Activated naive CD8-positive, alpha-beta T cell (primary cell): Measurements from ENCODE around the gene DGLUCY.
"Not testable (repeated sequence)": the region's sequence is repeated elsewhere in the genome, so short reads cannot be mapped to it uniquely, and the experiment has no call there.

Experiments
- H3K27ac Mint-ChIP-seq: one replicate; pipeline ENCODE4 v1.8.0; 2021; ENCODE audit warnings: mixed read lengths
- H3K27me3 Mint-ChIP-seq: one replicate; pipeline ENCODE4 v1.8.0; 2021; ENCODE audit warnings: mixed read lengths
- H3K36me3 Mint-ChIP-seq: one replicate; pipeline ENCODE4 v1.8.0; 2021; ENCODE audit warnings: mixed read lengths
- H3K4me1 Mint-ChIP-seq: one replicate; pipeline ENCODE4 v1.8.0; 2021; ENCODE audit warnings: low read depth, mixed read lengths
- H3K4me3 Mint-ChIP-seq: one replicate; pipeline ENCODE4 v1.8.0; 2021; ENCODE audit warnings: mild to moderate bottlenecking, mixed read lengths
- H3K9me3 Mint-ChIP-seq: one replicate; pipeline ENCODE4 v1.8.0; 2021; ENCODE audit warnings: low read depth, mixed read lengths

DGLUCY gene

DNA sequence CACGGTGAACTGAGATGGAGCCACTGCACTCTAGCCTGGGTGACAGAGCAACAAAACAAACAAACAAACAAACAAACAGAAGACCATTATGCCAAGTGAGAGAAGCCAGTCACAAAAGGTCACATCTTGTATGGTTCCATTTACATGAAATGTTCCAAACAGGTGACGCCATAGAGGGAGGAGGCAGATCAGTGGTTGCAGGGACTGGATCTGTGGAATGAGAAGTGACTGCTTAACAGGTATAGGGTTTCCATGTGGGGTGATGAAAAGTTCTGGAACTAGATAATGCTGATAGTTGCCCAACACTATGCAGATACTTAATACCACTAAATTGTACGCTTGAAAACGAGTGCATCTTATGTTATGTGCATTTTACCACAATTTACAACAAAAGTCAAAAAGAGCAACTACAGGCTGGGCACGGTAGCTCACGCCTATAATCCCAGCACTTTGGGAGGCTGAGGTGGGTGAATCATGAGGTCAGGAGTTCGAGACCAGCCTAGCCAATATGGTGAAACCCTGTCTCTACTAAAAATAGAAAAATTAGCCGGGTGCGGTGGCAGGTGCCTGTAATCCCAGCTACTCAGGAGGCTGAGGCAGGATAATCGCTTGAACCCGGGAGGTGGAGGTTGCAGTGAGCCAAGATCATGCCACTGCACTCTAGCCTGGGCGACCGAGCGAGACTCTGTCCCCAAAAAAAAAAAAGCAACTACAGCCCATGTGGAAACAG lies 20.0 kb upstream of the DGLUCY start:
- not testable (repeated sequence) for H3K4me3 Mint-ChIP-seq, H3K9me3 Mint-ChIP-seq, H3K27me3 Mint-ChIP-seq, H3K36me3 Mint-ChIP-seq, H3K4me1 Mint-ChIP-seq, H3K27ac Mint-ChIP-seq

DNA sequence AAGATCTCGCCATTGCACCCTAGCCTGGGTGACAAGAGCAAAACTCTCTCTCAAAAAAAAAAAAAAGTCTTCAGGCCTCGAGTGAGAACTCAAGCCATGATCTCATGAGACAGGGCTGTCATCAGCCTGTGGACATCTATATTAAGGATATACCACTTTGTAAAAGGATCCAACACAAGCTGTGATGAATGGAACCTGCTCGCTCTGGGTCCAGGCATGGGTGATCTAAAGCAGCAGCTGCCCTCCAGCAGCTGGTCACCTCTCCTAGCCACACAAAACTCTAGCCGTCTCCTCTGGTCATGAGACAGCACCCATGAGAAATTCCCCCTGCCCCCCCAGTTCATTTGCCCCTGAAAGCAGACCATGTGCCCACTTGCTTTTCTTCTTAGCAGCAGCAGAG lies 19.1 kb upstream of the DGLUCY start:
- no peaks in the 10 kb centered on the region for H3K9me3 Mint-ChIP-seq
- H3K36me3 Mint-ChIP-seq, result no peaks in the 10 kb centered on the region
- H3K27me3 Mint-ChIP-seq, result no peaks in the 10 kb centered on the region
- H3K4me1 Mint-ChIP-seq, result peaks cover 4% of the 10 kb centered on the region
- no peak overlapping the region for H3K4me3 Mint-ChIP-seq
- H3K27ac Mint-ChIP-seq, result no peak overlapping the region

GRCh38 chr14:91095178-91095577 lies 18.7 kb upstream of the DGLUCY start:
- Mint-ChIP-seq H3K27me3 (no peaks in the 10 kb centered on the region), H3K9me3 (no peaks in the 10 kb centered on the region), H3K4me1 (peaks cover 5% of the 10 kb centered on the region), H3K27ac (no peak overlapping the region), H3K36me3 (no peaks in the 10 kb centered on the region), H3K4me3 (no peak overlapping the region)

- not testable (repeated sequence) for H3K4me1 Mint-ChIP-seq, H3K27me3 Mint-ChIP-seq, H3K4me3 Mint-ChIP-seq
Observed at GRCh38 chr14:91097657-91098056, 16.2 kb upstream of the DGLUCY start.

GRCh38 chr14:91098591-91098990 lies 15.3 kb upstream of the DGLUCY start:
- Mint-ChIP-seq H3K9me3 (no peaks in the 10 kb centered on the region), H3K27me3 (no peaks in the 10 kb centered on the region), H3K4me1 (peaks cover 4% of the 10 kb centered on the region), H3K36me3 (no peaks in the 10 kb centered on the region), H3K4me3 (no peak overlapping the region), H3K27ac (no peak overlapping the region)

More at GRCh38 chr14:91097657-91098056, 16.2 kb upstream of the DGLUCY start:
- not testable (repeated sequence) for H3K9me3 Mint-ChIP-seq, H3K36me3 Mint-ChIP-seq, H3K27ac Mint-ChIP-seq

- Mint-ChIP-seq H3K27me3 (no peaks in the 10 kb centered on the region), H3K9me3 (no peaks in the 10 kb centered on the region)
Observed at GRCh38 chr14:91100102-91100501, 13.8 kb upstream of the DGLUCY start.

DNA sequence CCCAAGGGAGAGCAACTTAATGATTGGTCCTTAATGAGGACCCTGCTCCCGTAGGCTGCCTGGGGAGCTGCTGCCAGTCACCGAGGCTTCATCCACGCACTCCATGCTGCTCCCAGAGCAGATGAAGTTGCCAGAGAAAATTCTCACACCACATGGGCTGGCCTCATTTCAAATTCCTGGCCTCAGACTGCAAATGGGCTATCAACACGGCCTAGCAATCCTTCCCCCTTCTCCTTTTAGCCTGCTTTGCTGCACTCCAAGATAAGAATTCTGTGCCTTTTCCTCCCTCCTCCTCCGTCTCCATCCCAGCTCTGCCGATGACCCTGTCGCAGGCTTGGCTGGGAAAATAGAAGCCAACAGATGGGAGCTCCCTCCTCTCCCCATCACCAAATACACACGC lies 10.8 kb upstream of the DGLUCY start:
- H3K27me3 Mint-ChIP-seq, result no peaks in the 10 kb centered on the region
- H3K4me3 Mint-ChIP-seq, result no peak overlapping the region
- no peaks in the 10 kb centered on the region for H3K9me3 Mint-ChIP-seq
- H3K36me3 Mint-ChIP-seq, result no peaks in the 10 kb centered on the region
- no peak overlapping the region for H3K27ac Mint-ChIP-seq
- peaks cover 12% of the 10 kb centered on the region for H3K4me1 Mint-ChIP-seq

More at GRCh38 chr14:91100102-91100501, 13.8 kb upstream of the DGLUCY start:
- H3K36me3 Mint-ChIP-seq, result no peaks in the 10 kb centered on the region
- peaks cover 4% of the 10 kb centered on the region for H3K4me1 Mint-ChIP-seq
- peak overlapping the region; percentile 54 for H3K27ac Mint-ChIP-seq
- H3K4me3 Mint-ChIP-seq, result no peak overlapping the region

GRCh38 chr14:91108941-91109611 lies 4.8 kb upstream of the DGLUCY start:
- Mint-ChIP-seq H3K4me3 (peak overlapping the region; percentile 56), H3K9me3 (no peaks in the 10 kb centered on the region), H3K27me3 (no peaks in the 10 kb centered on the region), H3K36me3 (no peaks in the 10 kb centered on the region), H3K27ac (peak overlapping the region; percentile 87), H3K4me1 (peaks cover 48% of the 10 kb centered on the region)

GRCh38 chr14:91111443-91111842 lies 2.4 kb upstream of the DGLUCY start:
- Mint-ChIP-seq H3K4me3 (no peak overlapping the region), H3K9me3 (no peaks in the 10 kb centered on the region), H3K27me3 (no peaks in the 10 kb centered on the region), H3K27ac (no peak overlapping the region), H3K36me3 (peaks cover 3% of the 10 kb centered on the region), H3K4me1 (peaks cover 69% of the 10 kb centered on the region)

DNA sequence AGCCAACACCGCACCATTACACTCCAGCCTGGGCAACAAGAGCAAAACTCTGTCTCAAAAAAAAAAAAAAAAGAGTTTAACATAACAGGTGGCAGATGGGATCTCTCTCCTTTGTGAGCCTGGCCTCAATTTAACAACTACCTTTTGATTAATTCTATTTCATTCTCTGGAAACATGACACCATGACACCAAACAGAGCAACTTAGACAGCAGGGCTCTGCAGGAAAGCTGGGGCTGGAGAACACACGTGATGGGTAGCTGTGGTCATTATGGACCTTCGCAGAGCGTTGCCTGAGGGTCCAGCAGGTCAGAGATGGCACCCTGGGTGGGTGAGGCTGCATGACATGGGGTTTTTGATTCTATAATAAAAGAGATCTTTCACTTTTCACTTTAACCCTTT lies 1.7 kb upstream of the DGLUCY start:
- no peaks in the 10 kb centered on the region for H3K9me3 Mint-ChIP-seq
- H3K4me3 Mint-ChIP-seq, result peak overlapping the region; percentile 69
- H3K27me3 Mint-ChIP-seq, result no peaks in the 10 kb centered on the region
- H3K36me3 Mint-ChIP-seq, result peaks cover 4% of the 10 kb centered on the region
- peak overlapping the region; percentile 79 for H3K27ac Mint-ChIP-seq
- H3K4me1 Mint-ChIP-seq, result peaks cover 77% of the 10 kb centered on the region

- H3K27ac Mint-ChIP-seq, result peak overlapping the region; percentile 99
- H3K36me3 Mint-ChIP-seq, result peaks cover 15% of the 10 kb centered on the region
Observed at GRCh38 chr14:91114079-91115065, 499 bp downstream of the DGLUCY start.

GRCh38 chr14:91115986-91116770 lies 2.3 kb downstream of the DGLUCY start:
- peaks cover 78% of the 10 kb centered on the region for H3K4me1 Mint-ChIP-seq
- H3K9me3 Mint-ChIP-seq, result no peaks in the 10 kb centered on the region
- no peaks in the 10 kb centered on the region for H3K27me3 Mint-ChIP-seq
- peak overlapping the region; percentile 99 for H3K27ac Mint-ChIP-seq
- H3K4me3 Mint-ChIP-seq, result peak overlapping the region; percentile 98
- peaks cover 27% of the 10 kb centered on the region for H3K36me3 Mint-ChIP-seq

More at GRCh38 chr14:91114079-91115065, 499 bp downstream of the DGLUCY start:
- H3K4me3 Mint-ChIP-seq, result peak overlapping the region; percentile 98
- peaks cover 76% of the 10 kb centered on the region for H3K4me1 Mint-ChIP-seq
- H3K9me3 Mint-ChIP-seq, result no peaks in the 10 kb centered on the region
- no peaks in the 10 kb centered on the region for H3K27me3 Mint-ChIP-seq

- peaks cover 83% of the 10 kb centered on the region for H3K4me1 Mint-ChIP-seq
- peak overlapping the region; percentile 98 for H3K4me3 Mint-ChIP-seq
- H3K9me3 Mint-ChIP-seq, result no peaks in the 10 kb centered on the region
- peak overlapping the region; percentile 99 for H3K27ac Mint-ChIP-seq
- peaks cover 30% of the 10 kb centered on the region for H3K36me3 Mint-ChIP-seq
- H3K27me3 Mint-ChIP-seq, result no peaks in the 10 kb centered on the region
Observed at GRCh38 chr14:91116913-91117588, 3.2 kb downstream of the DGLUCY start.

DNA sequence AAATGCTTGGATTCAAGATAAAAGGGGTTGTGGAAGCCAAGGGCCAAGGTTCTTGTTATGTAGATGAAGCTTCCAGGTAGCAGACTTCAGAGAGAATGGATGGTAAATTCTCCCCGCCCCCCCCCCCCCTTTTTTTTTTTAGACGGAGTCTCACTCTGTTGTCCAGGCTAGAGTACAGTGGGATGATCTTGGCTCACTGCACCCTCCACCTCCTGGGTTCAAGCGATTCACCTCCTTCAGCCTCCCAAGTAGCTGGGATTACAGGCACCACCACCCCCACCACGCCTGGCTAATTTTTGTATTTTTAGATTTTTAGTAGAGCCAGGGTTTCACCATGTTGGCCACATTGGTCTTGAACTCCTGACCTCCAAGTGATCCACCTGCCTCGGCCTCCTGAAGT lies 4.1 kb downstream of the DGLUCY start:
- peaks cover 80% of the 10 kb centered on the region for H3K4me1 Mint-ChIP-seq
- H3K27me3 Mint-ChIP-seq, result no peaks in the 10 kb centered on the region
- H3K9me3 Mint-ChIP-seq, result no peaks in the 10 kb centered on the region
- H3K27ac Mint-ChIP-seq, result peak overlapping the region; percentile 99
- H3K4me3 Mint-ChIP-seq, result peak overlapping the region; percentile 98
- peaks cover 30% of the 10 kb centered on the region for H3K36me3 Mint-ChIP-seq
